GM19467 (cell line): ENCODE measurements around the gene KCNA1.

Source experiments
- ATAC-seq: cut with Tn5 transposase; IDR thresholded peaks from one replicate; pipeline ENCODE4 v1.9.1; 2021; ENCODE audit warnings: mild to moderate bottlenecking, moderate library complexity; ENCODE audit not compliant: unreplicated experiment

The KCNA1 gene

DNA sequence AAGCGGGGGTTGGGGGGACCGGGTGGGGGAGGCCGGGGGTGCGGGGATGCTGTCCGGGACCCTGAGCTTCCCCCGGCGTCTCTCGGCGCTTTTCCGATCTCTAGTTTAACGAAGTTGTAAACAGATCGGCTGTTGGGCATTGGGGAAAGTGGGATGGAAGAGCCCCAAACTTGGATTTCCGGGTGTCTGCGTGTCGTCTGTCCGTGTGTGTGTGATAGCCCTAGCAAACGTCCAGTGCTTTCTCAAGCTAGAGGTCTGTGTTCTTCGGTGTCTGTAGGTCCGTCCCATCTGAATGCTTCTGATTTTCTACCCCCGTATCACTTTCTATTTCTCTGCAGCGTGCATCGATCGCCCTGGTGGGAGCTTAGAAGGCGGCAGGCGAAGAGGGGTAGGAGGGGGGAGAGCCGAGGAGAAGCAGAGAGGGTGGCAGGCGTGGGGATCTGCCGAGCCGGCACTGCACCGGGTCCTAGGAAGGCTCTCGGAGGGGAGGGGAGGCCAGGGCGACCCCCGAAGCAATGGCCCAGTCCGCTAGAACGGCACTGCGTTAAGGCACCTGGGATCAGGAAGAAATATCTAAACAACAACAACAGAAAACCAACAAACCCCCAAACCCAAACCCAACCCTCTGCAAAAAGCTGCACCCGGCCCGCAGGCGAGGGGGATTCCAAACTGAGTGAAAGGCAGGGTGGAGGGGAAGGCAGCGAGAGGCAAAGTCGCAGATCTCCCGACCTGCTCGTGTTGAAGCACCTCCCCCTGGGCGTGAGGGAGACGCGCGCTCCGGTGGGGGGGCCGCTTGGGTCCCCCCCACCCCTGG is 1.0 kb downstream of the KCNA1 start:
- ATAC-seq, result no peak

DNA sequence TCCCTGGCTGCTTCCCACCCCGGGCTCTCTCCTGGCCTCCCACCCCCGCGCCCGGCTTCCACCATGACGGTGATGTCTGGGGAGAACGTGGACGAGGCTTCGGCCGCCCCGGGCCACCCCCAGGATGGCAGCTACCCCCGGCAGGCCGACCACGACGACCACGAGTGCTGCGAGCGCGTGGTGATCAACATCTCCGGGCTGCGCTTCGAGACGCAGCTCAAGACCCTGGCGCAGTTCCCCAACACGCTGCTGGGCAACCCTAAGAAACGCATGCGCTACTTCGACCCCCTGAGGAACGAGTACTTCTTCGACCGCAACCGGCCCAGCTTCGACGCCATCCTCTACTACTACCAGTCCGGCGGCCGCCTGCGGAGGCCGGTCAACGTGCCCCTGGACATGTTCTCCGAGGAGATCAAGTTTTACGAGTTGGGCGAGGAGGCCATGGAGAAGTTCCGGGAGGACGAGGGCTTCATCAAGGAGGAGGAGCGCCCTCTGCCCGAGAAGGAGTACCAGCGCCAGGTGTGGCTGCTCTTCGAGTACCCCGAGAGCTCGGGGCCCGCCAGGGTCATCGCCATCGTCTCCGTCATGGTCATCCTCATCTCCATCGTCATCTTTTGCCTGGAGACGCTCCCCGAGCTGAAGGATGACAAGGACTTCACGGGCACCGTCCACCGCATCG is 1.8 kb downstream of the KCNA1 start:
- no peak for ATAC-seq

DNA sequence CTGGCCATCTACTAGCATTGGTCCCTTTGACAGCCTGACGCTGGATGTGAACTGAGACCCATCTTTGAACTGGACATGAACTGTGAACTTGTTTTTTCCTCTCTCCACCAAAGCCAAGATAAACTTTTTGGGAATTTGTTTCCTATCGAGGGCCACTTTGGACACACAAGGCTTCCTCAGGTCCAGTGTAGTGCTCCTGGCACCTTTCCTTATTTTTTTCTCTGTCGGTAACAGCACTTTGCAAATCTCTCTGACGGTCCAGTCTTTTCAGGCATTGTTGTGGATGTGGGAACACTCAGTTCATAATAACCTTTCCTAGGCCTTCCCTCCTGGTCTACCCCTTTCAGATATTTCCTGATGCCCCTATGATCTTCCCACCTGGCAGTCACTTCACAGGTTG is 5.0 kb downstream of the KCNA1 start:
- no peak for ATAC-seq

DNA sequence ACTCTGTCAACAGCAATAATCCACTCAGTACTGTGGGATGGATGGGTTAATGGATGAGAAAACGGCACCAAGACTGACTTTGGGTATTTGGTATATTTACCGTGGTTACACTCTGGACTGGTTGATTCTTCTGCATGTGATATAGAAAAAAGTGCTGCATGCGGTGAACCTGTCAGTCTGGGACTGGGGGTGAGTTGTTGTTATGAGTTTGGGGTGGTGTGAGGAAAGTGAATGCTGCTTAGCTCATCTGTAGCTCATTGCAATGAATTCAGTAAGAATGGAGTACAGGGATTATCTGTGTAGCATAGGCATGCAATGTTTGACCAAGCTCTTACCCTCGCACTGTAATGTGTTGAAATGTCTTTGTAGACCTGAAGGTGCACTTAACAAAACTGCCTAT is 6.0 kb downstream of the KCNA1 start:
- no peak for ATAC-seq

DNA sequence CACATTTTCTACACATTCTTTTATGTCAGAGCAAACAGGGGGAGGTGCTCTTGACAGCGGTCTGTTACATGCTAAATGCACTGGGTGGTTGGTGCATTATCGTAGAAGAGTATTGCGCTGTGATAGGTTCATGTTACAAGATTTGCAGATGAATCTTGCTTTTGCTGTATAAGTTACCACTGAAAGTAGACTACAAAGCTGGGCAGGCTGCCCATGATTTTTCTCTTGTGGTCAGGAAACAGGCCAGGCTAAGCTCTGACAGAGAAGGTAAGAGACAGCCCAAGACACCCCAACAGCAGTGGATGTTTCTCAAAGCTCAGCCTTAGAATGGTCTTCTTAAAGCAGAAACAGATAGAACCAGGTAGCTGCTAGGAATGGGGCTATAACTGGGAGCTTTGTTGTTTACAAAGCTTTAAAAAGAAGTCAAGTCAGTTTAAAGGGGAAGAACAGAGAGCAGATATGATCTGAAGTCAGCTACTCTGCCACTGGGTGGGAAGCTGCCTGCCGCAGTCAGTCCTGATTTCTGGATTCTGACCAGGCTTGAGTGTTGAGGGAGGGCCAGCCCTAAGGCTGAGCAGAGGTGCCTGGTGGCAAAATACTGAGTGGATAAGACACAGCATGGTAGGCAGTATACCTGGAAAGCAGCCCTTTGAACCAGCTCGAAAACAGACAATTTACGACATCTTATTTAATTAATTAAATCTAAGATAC is 9.4 kb downstream of the KCNA1 start:
- ATAC-seq, result no peak

DNA sequence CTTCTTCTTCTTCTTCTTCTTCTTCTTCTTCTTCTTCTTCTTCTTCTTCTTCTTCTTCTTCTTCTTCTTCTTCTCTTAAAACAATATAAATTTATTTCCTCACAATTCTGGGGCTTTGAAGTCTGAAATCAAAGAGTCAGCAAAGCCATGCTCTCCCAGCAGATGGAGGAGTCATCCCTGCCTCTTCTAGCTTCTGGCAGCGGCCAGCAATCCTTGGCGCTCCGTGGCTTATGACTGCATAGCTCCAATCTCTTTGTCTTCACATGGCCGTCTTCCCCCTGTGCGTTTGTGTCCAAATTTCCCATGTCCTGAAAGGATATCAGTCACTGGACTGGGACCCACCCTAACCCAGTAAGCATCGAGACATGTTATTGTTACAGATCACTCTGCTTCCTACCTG is 22.9 kb downstream of the KCNA1 start:
- no peak for ATAC-seq

DNA sequence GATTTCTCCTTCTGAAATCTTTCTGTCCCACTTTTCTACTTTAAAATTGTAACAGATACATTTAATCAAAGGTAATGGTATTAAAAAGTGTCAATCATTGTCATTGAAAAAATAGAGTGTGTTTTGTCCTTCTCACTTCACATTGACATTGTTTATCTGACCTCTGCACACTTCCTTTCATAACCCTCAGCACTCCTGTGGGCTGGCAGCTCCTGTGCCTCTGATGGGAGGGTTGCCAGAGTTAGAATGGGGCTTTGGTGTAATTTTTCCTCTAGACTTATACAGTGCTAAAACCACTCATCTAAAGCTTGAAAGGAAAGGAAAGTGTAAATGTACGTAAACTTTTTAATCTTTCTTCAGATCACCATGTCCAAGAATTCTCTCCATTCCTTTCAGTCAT is 23.7 kb downstream of the KCNA1 start:
- no peak for ATAC-seq

DNA sequence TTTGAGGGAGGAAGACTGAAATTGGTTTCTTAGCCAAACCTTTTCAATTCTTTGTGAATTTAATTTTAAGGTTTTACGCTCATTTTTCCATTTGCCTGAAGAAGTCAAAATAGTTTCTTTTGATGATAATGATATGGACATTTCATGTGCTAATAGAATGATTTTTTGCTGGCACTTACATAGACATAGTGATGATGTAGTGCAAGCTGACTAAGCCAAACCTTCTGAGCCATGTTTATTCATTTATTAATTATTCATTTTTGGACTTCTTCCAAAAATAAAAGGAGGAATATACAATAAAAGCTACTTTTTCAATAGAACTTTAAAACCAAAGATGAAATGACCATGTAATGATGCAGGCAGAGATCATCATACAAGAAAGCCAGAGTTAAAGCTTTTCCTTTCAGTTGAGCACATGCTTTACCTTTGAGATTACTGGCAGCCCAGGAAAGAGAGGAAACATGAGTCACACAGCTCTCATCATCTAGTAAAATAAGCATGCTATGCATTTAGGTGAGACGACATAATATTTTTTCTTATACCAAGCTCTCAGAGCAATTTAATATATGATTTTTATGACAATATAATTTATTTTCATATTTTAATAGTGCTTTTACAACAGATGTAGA is 24.8 kb downstream of the KCNA1 start:
- ATAC-seq, result no peak

DNA sequence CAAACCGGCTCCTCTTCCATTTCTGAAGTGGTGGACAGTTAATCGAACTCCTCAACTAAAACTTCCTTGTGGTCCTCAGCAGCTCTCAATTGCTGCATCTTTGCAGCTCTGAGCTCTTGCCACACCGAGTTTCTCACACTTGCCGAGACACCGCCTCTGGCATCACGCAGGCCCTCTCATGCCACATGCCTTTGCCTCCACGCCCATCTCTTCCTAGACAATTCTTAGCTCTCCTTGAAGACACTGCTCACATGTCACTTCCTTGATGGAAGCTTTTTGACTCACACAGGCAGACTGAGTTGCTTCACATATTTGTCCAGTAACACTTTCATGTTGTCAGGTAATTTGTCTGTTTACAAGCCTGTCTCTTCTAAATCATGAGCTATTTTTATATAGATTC is 29.2 kb downstream of the KCNA1 start:
- no peak for ATAC-seq

DNA sequence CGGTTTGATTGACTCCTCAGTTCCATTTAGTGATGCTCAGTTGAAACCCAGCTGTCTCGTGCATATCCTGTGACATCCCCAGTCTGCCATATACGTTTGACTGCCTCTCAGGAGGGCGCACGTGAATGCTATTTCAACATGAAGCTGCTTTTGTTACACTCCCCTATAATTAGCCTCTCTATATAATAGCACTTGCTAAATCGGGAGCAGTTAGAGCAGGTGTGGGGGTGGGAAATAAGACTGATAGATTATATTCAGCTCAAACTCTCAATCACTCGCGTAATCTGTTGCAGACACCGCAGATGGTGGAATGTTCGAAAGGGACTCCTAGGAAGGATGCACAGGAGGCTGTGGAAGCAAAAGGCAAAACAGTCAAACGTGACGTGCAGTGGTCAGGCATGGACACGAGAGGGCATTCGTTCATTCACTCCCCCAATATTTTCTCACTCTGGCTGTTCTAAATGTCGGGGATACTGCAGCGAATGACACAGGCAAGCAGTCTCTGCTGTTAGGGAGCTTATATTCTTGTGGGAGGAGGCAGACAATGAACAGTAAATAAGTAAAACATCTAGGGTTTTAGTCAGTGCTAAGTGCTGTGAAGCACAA is 29.8 kb downstream of the KCNA1 start:
- no peak for ATAC-seq

DNA sequence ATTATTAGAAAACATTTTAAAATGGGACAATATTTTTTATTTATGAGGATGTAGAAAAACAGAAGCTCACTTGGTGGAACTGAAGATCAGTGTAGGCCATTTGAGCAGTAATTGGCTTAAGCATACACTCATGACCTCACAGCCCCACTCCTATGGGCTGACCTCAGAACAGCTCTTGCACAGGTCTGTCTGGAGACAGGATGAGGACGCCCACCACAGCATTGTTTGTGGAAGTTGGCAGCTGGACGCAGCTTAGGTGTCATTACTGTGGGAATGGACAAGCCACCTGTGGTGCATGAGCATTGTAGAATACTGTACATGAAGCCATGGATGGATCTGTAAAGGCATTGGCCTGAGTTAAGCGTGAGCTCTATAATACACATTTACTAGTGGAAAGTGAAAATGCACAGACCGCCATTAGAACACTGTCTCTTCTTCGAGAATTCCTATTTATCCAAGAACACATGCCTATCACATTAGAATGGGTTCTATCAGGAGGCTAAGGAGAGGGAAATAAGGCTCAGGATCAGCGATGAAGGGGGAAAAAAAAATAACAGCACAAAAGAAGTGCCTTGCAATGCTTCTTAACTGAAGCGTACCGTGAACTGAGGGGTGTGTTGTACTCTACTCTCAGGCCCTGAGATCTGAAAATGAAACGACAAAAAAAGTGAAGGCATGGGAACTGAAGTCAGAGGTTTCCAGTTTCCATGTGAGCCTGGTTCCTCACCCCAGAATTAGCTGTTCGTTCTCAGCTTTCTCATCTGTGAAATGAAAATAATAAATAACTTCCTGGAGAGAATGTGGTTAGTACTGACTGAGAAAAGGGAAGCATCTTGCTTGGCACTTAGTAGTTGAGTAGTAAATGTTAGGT is 33.6 kb downstream of the KCNA1 start:
- ATAC-seq, result peak; percentile 73

DNA sequence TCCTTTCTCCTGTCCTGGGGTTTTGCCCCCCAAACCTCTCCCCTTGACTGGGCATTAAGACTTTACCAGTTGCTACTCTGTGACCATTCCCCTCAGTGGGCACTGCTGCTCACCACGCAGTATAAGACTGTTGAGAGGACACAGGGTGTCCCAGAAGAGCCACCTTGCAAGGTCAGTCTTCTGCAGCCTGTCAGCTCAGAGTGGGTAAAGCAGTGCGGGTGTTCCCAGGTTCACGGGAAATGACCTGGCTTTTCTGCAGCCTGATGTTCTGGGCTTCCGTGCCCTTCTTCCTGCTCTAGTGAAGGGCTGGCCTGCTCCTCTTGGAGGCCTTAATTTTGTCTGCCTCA is 34.2 kb downstream of the KCNA1 start:
- peak; percentile 35 for ATAC-seq

DNA sequence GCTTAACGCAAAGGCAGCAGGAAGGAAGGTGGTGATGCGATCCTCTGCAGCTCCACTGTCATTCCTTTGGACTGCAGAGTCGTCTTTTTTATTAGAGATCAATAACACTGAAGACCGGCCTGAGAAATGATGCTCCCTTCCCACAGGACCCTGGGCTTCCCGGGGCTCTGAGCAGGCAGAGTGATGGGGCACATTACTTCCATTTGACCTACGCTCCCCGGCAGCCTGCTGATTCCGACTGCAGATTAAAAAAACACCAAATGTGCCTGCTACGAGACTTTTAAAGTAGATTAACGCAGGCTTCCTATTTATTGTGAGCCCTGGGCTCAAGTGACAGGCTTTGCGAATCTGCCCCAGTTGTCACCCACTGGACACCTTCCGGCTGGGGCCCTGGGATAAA is 37.5 kb downstream of the KCNA1 start:
- no peak for ATAC-seq

DNA sequence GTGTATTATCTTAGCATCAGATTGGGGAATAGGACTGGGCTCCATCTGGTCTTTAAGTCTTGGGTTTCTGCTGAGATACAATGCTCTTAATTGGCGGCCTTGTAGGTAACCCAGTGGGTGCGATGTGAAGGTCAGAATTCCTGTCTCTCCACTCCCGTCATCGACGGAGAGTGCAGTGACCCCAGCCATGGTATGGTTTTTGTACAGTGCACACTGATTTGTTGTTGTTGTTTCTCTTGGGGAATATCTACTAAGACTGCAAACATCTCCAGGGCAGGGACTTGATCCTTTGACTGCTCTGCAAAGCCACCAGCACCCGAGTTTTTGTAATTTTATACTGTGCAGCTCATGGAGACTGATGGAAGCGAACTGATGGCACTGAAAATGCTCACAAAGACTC is 41.4 kb downstream of the KCNA1 start:
- ATAC-seq, result no peak

DNA sequence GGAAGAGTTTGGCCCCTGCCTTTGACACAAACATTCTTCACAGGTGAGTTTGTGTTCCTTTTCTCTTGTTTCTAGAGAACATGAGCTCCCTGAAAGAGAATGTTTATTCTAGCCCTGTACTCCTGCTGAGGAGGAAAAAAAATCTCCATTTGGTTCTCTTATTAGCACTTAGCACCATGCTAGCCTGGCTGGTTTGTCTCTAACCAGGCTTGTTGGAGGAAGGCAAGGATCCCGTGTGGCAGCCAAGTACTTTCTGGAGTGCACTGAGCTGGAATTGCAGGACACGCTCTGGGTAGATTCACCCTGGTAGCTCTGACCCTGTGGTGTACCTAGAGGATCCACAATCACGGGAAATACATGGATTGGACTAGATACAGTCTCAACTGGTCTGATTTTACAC is 41.9 kb downstream of the KCNA1 start:
- ATAC-seq, result no peak

DNA sequence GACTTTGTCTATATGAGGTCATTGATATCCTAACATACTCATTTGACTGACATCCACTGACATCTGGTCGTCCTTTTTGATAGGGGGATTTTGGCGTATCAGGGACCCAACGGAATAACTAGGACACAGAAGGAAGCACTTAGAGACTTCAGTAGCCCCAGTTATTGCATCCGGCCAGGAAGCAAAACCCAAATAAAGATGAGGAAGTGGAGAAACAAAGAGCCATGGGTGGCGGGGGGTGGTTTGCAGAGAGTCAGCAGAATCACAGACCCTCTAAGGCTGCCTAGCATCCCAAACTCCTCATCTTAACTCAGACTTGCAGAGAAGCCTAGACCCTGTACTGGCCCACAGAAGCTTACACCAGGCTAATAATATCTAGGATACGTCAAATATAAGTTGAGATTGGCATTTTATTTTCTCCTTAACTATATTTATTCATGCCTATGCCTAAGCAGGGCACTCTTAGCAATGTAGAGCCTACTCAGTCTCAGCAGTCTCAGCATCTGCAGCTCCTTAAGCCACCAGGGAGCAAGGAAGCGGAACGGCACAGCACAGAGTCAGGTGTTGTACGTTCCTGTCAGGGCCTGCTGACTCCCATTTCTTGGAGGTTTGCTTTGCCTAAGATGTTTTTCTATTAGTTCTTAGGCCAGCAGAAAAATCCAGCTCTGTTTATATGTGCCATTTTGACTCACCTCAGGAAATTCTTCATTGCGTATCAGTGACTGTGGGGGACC is 45.1 kb downstream of the KCNA1 start:
- ATAC-seq, result no peak

DNA sequence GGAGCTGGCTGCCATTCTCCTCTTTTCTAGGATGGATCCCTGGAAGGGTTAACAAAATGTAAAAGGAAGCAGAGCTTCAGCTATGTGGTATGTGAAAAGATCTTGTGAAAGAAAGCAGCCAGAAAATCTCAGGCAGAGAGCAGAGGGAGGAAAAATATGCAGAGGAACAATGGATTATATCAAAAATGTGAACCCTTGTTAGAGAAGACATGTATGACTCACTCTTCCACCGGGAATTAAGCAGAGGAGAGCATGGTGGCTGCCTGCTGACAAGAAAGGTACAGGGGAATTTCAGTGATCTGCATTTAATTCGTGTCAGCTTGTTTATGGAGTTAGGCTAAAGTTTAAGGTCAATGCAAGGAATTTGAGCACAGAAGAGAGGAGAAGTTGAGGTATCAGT is 46.3 kb downstream of the KCNA1 start:
- ATAC-seq, result no peak

DNA sequence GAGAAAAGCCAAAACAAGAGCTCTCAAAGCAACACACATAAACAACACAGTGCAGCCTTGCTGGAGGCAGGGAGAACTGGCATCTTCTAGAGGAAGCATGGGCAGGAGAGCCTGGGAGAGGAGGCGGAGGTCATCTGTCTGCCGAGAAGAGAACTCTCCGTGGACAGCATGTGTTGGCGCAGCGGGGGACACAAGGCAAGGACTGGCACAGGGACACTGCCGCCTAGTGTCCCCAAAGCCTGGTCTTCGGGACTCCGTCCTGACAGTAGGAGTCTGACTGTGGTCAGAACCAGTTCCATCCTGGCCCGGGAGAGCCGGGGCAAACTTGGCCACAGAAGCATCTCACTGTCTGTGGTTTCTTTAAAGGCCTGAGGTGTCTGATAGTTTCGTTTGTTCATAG is 47.3 kb downstream of the KCNA1 start:
- ATAC-seq, result no peak

DNA sequence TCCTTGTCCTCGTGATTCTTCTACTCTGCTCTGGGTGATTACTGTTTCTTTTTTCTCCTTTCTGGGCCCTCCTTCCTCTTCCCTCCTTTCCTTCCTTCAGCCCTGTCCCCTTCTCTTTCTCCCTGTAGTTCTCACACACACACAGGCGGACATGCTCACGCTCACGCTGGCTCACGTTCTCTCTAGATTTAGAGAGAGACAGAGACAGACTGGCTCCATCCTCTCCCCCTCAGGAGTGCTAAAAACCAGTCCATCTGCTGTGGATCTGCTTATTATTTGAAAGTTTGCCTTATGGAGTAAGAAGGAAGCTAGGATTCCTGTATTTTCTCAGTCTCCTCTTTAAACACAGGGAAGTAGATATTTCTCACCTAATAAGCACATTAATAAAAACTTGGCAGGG is 48.1 kb downstream of the KCNA1 start:
- no peak for ATAC-seq
